ENCODE data around the gene OVAAL.

The OVAAL gene

DNA sequence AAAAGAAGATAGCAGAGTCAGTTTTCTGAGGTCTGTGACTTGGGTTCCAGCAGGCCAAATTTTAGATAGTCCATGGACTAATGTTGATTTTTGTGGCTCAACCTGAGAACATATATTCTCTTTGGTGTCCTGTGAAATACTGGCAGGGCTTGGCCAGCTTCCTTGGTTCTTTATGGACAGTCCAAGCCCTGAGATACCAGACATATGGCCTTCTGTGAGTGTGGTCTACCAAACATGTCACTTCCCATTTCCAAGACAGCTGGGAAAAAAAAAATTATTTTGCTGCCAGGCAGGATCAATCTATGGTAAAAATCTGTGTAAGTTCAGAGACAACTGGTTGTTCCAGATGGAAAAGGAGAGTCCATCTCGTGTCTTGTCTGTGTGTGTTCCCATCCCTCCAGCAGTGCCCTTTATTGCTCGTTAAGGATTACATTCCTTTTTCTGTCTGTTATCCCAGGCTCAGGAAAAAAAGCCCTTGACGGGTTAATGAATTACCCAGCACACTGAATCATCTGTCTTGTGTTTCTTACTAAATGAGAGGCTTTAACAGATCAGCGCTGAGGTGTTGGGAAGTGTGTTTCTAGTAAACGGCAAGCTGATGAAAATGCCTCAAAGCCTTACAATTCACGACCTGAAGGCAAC lies 39.7 kb downstream of the OVAAL start:
- Mint-ChIP-seq H3K27ac (no peak overlapping the region), H3K9me3 (no peaks in the 10 kb centered on the region), H3K4me1 (ENCODE audit: low read depth) (no peaks in the 10 kb centered on the region), H3K4me3 (no peak overlapping the region), H3K36me3 (ENCODE audit: low read depth) (no peaks in the 10 kb centered on the region), H3K27me3 (peaks cover 9% of the 10 kb centered on the region)

GRCh38 chr1:180600343-180600742 lies 41.6 kb downstream of the OVAAL start:
- no peaks in the 10 kb centered on the region for H3K36me3 Mint-ChIP-seq (ENCODE audit: low read depth)
- no peaks in the 10 kb centered on the region for H3K27me3 Mint-ChIP-seq
- no peak overlapping the region for H3K27ac Mint-ChIP-seq
- H3K9me3 Mint-ChIP-seq, result no peaks in the 10 kb centered on the region
- no peaks in the 10 kb centered on the region for H3K4me1 Mint-ChIP-seq (ENCODE audit: low read depth)
- no peak overlapping the region for H3K4me3 Mint-ChIP-seq

- Mint-ChIP-seq H3K27me3 (no peaks in the 10 kb centered on the region), H3K27ac (no peak overlapping the region), H3K36me3 (ENCODE audit: low read depth) (no peaks in the 10 kb centered on the region), H3K9me3 (no peaks in the 10 kb centered on the region), H3K4me1 (ENCODE audit: low read depth) (no peaks in the 10 kb centered on the region), H3K4me3 (no peak overlapping the region)
These were observed 42.7 kb downstream of the OVAAL start for GRCh38 chr1:180601512-180601911.

- Mint-ChIP-seq H3K9me3 (no peaks in the 10 kb centered on the region), H3K27ac (no peak overlapping the region), H3K36me3 (ENCODE audit: low read depth) (no peaks in the 10 kb centered on the region), H3K4me3 (no peak overlapping the region), H3K27me3 (no peaks in the 10 kb centered on the region), H3K4me1 (ENCODE audit: low read depth) (no peaks in the 10 kb centered on the region)
These were observed 44.6 kb downstream of the OVAAL start for GRCh38 chr1:180603223-180603849.

DNA sequence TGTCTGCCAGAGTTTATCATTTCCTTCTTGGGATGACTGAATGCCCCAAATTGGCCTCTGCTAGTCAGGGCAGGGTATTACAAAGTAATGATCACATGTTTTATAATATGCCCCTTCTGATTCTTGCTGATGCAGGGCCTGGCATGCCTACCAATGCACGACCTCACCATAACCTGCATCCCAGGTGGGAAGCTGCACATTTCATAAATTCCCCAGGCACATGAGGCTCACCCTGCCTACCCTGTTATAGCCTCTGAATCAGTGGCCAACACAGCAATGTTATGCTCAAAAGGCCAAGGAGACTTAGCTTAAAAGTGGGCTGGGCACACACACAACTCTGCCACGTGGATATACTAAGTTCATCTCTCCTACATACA lies 45.1 kb downstream of the OVAAL start:
- Mint-ChIP-seq H3K4me1 (ENCODE audit: low read depth) (no peaks in the 10 kb centered on the region), H3K36me3 (ENCODE audit: low read depth) (no peaks in the 10 kb centered on the region), H3K27me3 (no peaks in the 10 kb centered on the region), H3K9me3 (no peaks in the 10 kb centered on the region), H3K27ac (no peak overlapping the region), H3K4me3 (no peak overlapping the region)

GRCh38 chr1:180606155-180606554 lies 47.4 kb downstream of the OVAAL start:
- Mint-ChIP-seq H3K27me3 (no peaks in the 10 kb centered on the region), H3K36me3 (ENCODE audit: low read depth) (no peaks in the 10 kb centered on the region), H3K4me1 (ENCODE audit: low read depth) (peaks cover 1% of the 10 kb centered on the region), H3K27ac (no peak overlapping the region), H3K4me3 (no peak overlapping the region), H3K9me3 (no peaks in the 10 kb centered on the region)

DNA sequence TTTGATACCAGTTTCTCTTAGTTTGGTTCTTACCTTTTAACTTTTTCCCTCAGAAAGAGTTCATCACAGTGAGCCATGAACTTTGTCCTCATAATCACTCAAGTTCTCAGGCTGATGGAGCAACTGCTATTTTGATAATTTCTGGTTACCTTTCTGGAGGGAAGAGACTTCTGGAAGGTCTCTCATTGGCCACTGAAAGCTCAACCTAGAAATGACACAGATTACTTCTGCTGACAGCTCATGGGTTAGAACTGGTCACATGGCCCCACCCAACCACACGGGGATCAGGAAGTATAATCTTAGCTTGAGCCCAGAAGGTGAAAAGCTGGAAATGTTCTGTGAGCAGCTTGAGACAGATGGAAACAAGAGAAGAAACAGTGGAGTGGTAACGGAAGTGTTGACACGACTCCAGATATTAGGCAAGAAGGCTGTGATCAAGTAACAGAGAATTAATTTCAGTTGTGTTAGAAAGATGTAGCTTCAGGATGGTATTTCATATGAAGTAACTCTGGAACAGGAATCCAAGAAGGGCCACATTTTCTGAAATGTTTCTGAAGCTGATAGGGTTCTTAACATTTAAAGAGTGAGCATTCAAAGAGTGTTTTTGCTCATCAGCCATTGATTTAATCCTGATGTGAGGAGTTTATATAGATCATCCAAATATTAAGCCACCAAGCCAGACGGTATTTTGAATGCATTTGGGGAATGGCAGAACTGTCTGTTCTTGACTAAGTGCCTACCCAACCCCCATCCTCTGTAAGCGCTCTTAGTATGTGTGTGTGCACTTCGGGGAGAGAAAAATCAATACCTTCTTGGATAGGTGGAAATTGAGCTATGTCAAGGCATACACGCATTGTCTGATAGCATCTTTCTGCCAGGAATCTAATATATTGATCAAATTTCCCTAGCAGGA lies 51.1 kb downstream of the OVAAL start:
- Mint-ChIP-seq H3K4me1 (ENCODE audit: low read depth) (peaks cover 3% of the 10 kb centered on the region), H3K27ac (no peak overlapping the region), H3K36me3 (ENCODE audit: low read depth) (no peaks in the 10 kb centered on the region), H3K4me3 (no peak overlapping the region), H3K27me3 (no peaks in the 10 kb centered on the region), H3K9me3 (no peaks in the 10 kb centered on the region)

GRCh38 chr1:180610556-180611015 lies 51.8 kb downstream of the OVAAL start:
- Mint-ChIP-seq H3K4me1 (ENCODE audit: low read depth) (peaks cover 3% of the 10 kb centered on the region), H3K36me3 (ENCODE audit: low read depth) (no peaks in the 10 kb centered on the region), H3K9me3 (no peaks in the 10 kb centered on the region), H3K27ac (no peak overlapping the region), H3K4me3 (no peak overlapping the region), H3K27me3 (no peaks in the 10 kb centered on the region)

GRCh38 chr1:180611016-180611930 lies 52.5 kb downstream of the OVAAL start:
- Mint-ChIP-seq H3K27ac (no peak overlapping the region), H3K27me3 (no peaks in the 10 kb centered on the region), H3K4me1 (ENCODE audit: low read depth) (peaks cover 3% of the 10 kb centered on the region), H3K9me3 (no peaks in the 10 kb centered on the region), H3K36me3 (ENCODE audit: low read depth) (no peaks in the 10 kb centered on the region), H3K4me3 (no peak overlapping the region)

GRCh38 chr1:180612632-180613031 lies 53.9 kb downstream of the OVAAL start:
- H3K36me3 Mint-ChIP-seq (ENCODE audit: low read depth), result no peaks in the 10 kb centered on the region
- no peak overlapping the region for H3K4me3 Mint-ChIP-seq
- H3K9me3 Mint-ChIP-seq, result no peaks in the 10 kb centered on the region
- no peak overlapping the region for H3K27ac Mint-ChIP-seq
- H3K4me1 Mint-ChIP-seq (ENCODE audit: low read depth), result peaks cover 3% of the 10 kb centered on the region
- H3K27me3 Mint-ChIP-seq, result no peaks in the 10 kb centered on the region

- H3K4me3 Mint-ChIP-seq, result no peak overlapping the region
- H3K36me3 Mint-ChIP-seq (ENCODE audit: low read depth), result no peaks in the 10 kb centered on the region
- no peaks in the 10 kb centered on the region for H3K27me3 Mint-ChIP-seq
These were observed 56.0 kb downstream of the OVAAL start for GRCh38 chr1:180614730-180615129.

DNA sequence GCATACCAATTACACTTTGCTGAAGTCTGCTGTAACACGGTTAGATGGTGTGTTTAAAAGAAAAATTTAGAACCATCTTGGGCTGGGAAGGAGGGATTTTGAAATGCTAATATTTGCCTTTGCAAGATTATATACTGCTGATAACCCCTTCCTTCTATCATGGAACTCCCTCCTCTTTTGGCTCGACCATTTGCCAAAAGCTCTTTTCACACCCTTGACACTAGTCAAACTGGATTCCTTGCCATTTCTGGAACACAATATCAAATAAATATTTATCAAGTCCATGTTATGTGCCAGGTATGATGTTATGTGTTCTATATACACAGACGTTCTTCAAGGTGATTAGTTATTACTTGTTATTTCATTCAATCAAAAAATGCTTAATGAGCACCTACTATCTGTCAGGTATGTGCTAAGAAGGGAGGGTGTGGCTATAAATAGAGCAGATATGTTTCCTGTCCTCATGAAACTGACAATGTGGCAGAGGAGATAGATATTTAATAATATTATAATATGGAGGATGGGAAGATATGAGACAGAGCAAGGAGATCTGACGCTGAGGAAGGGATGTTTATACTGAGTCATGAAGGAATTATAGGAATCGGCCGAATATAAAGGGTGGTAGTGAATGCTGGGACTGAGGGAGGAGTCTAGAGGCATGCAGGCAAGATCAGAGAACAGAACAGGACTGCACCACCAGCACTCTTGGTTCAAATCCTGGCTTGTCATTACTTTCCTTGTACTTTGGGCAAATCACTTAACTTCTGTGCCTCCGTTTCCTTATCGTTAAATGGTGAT lies 56.9 kb downstream of the OVAAL start:
- Mint-ChIP-seq H3K4me3 (no peak overlapping the region), H3K4me1 (ENCODE audit: low read depth) (peaks cover 3% of the 10 kb centered on the region), H3K36me3 (ENCODE audit: low read depth) (no peaks in the 10 kb centered on the region), H3K9me3 (no peaks in the 10 kb centered on the region), H3K27ac (no peak overlapping the region), H3K27me3 (no peaks in the 10 kb centered on the region)

More at GRCh38 chr1:180614730-180615129, 56.0 kb downstream of the OVAAL start:
- Mint-ChIP-seq H3K4me1 (ENCODE audit: low read depth) (peaks cover 3% of the 10 kb centered on the region), H3K27ac (no peak overlapping the region), H3K9me3 (no peaks in the 10 kb centered on the region)

Measured in stimulated activated naive CD8-positive, alpha-beta T cell treated with anti-CD3 and anti-CD28 coated beads, Interleukin-15, Interleukin-2, amounts not matched to agents 100 ng/mL and 50 ng/mL, for 24 hours (primary cell).